H9 (cell line): ENCODE measurements around the gene PNMA8A. TPM values are rescaled to one million over a fixed set of nuclear protein-coding genes. Genes with fewer than 3 reads are reported as not detected.

Source experiments
- DNase-seq: peaks from one replicate; pipeline ENCODE4 v3.0.0-alpha.2; 2017
- H2AFZ ChIP-seq: one replicate; pipeline ENCODE4 v1.6.1; 2013; ENCODE audit warnings: mild to moderate bottlenecking, low read length, control low read depth, moderate library complexity
- H2AK5ac ChIP-seq: 2 replicates; pipeline ENCODE4 v1.6.1; 2013; ENCODE audit warnings: low read length, control low read depth, mixed read lengths; ENCODE audit not compliant: insufficient read length
- H2BK120ac ChIP-seq: one replicate; pipeline ENCODE4 v1.6.1; 2013; ENCODE audit warnings: low read depth, mild to moderate bottlenecking, low read length, control low read depth, inconsistent platforms; ENCODE audit not compliant: poor library complexity, severe bottlenecking
- H2BK12ac ChIP-seq: 2 replicates; pipeline ENCODE4 v1.6.1; 2013; ENCODE audit warnings: low read length, control low read depth, mixed read lengths, low read depth; ENCODE audit not compliant: insufficient read length
- H2BK15ac ChIP-seq: 2 replicates; pipeline ENCODE4 v1.6.1; 2013; ENCODE audit warnings: low read depth, low read length, control low read depth
- H2BK20ac ChIP-seq: one replicate; pipeline ENCODE4 v1.6.1; 2013; ENCODE audit warnings: low read depth, mild to moderate bottlenecking, low read length, control low read depth, inconsistent platforms; ENCODE audit not compliant: poor library complexity, severe bottlenecking
- H2BK5ac ChIP-seq: 2 replicates; pipeline ENCODE4 v1.6.1; 2013; ENCODE audit warnings: low read length, control low read depth, mixed read lengths; ENCODE audit not compliant: insufficient read length
- H3K14ac ChIP-seq: 2 replicates; pipeline ENCODE4 v1.6.1; 2013; ENCODE audit warnings: low read length, control low read depth; ENCODE audit not compliant: insufficient read depth
- H3K18ac ChIP-seq: 2 replicates; pipeline ENCODE4 v1.6.1; 2013; ENCODE audit warnings: low read depth, mild to moderate bottlenecking, mixed read lengths, low read length, control low read depth; ENCODE audit not compliant: insufficient read length
- H3K23ac ChIP-seq: 2 replicates; pipeline ENCODE4 v1.6.1; 2013; ENCODE audit warnings: low read length, control low read depth, mixed read lengths, low read depth; ENCODE audit not compliant: insufficient read length
- H3K23me2 ChIP-seq: 2 replicates; pipeline ENCODE4 v1.6.1; 2013; ENCODE audit warnings: low read depth, mild to moderate bottlenecking, mixed read lengths, low read length, control low read depth; ENCODE audit not compliant: insufficient read length, poor library complexity, severe bottlenecking
- H3K27ac ChIP-seq: 2 replicates; pipeline ENCODE4 v1.5.1; 2013; ENCODE audit warnings: low read length, control low read depth, mixed read lengths, low read depth; ENCODE audit not compliant: insufficient read length
- H3K27me3 ChIP-seq: 2 replicates; pipeline ENCODE4 v1.6.1; 2013; ENCODE audit warnings: low read length, control low read depth, inconsistent platforms; ENCODE audit not compliant: insufficient read depth
- H3K4ac ChIP-seq: 2 replicates; pipeline ENCODE4 v1.6.1; 2013; ENCODE audit warnings: low read depth, mild to moderate bottlenecking, control low read depth, inconsistent platforms, low read length, moderate library complexity
- H3K4me1 ChIP-seq: 2 replicates; pipeline ENCODE4 v1.6.1; 2013; ENCODE audit warnings: low read length, control low read depth, inconsistent platforms; ENCODE audit not compliant: insufficient read depth
- H3K4me2 ChIP-seq: 2 replicates; pipeline ENCODE4 v1.6.1; 2013; ENCODE audit warnings: low read length, control low read depth, mixed read lengths; ENCODE audit not compliant: insufficient read length, insufficient read depth
- H3K56ac ChIP-seq: 2 replicates; pipeline ENCODE4 v1.6.1; 2013; ENCODE audit warnings: low read depth, mild to moderate bottlenecking, mixed read lengths, low read length, control low read depth; ENCODE audit not compliant: insufficient read length
- H3K79me1 ChIP-seq: 2 replicates; pipeline ENCODE4 v1.6.1; 2013; ENCODE audit warnings: low read depth, mild to moderate bottlenecking, moderate library complexity, low read length, control low read depth, inconsistent platforms; ENCODE audit not compliant: insufficient read depth, poor library complexity, severe bottlenecking
- H3K79me2 ChIP-seq: 2 replicates; pipeline ENCODE4 v1.6.1; 2013; ENCODE audit warnings: low read length, control low read depth, inconsistent platforms; ENCODE audit not compliant: insufficient read depth
- H3K9ac ChIP-seq: 2 replicates; pipeline ENCODE4 v1.6.1; 2013; ENCODE audit warnings: low read length, control low read depth, mixed read lengths; ENCODE audit not compliant: insufficient read length; ENCODE audit errors: extremely low read depth
- H3K9me3 ChIP-seq: one replicate; pipeline ENCODE4 v1.6.1; 2013; ENCODE audit warnings: low read depth, low read length, inconsistent platforms; ENCODE audit not compliant: control insufficient read depth
- H3T11ph ChIP-seq: one replicate; pipeline ENCODE4 v1.6.1; 2013; ENCODE audit warnings: mild to moderate bottlenecking, low read length, control low read depth, inconsistent platforms
- H4K20me1 ChIP-seq: one replicate; pipeline ENCODE4 v1.6.1; 2013; ENCODE audit not compliant: control insufficient read depth, insufficient read length, insufficient read depth
- H4K5ac ChIP-seq: 2 replicates; pipeline ENCODE4 v1.6.1; 2013; ENCODE audit warnings: low read depth, mild to moderate bottlenecking, mixed read lengths, low read length, control low read depth; ENCODE audit not compliant: insufficient read length
- H4K8ac ChIP-seq: replicated peaks from 2 replicates; pipeline ENCODE4 v1.6.1; 2013; ENCODE audit warnings: low read length, control low read depth, mixed read lengths, low read depth; ENCODE audit not compliant: insufficient read length
- H4K91ac ChIP-seq: 2 replicates; pipeline ENCODE4 v1.6.1; 2013; ENCODE audit warnings: low read depth, mild to moderate bottlenecking, moderate library complexity, mixed read lengths, low read length, control low read depth; ENCODE audit not compliant: insufficient read length
- H3K27ac Mint-ChIP-seq, 3 experiments: 2 replicates in 2 of 3; 3 replicates in 1 of 3; pipeline ENCODE4 v1.8.0; 2020 to 2021; ENCODE audit warnings: mixed read lengths in 3 of 3, mild to moderate bottlenecking in 1 of 3, moderate library complexity in 1 of 3
- H3K27me3 Mint-ChIP-seq: 2 replicates; pipeline ENCODE4 v1.8.0; 2021; ENCODE audit warnings: low read depth, mild to moderate bottlenecking, moderate library complexity, mixed read lengths
- H3K36me3 Mint-ChIP-seq, 3 experiments: 2 replicates in 2 of 3; 3 replicates in 1 of 3; pipeline ENCODE4 v1.8.0; 2020 to 2021; ENCODE audit warnings: low read depth in 3 of 3, mixed read lengths in 3 of 3; ENCODE audit not compliant: insufficient read depth in 1 of 3
- H3K4me1 Mint-ChIP-seq, 2 experiments: 2 replicates each; pipeline ENCODE4 v1.8.0; 2020; ENCODE audit warnings: mixed read lengths in 2 of 2
- H3K4me3 Mint-ChIP-seq, 2 experiments: 2 replicates in 1 of 2; 3 replicates in 1 of 2; pipeline ENCODE4 v1.8.0; 2020 to 2021; ENCODE audit warnings: mild to moderate bottlenecking in 2 of 2, mixed read lengths in 2 of 2, moderate library complexity in 1 of 2
- H3K9me3 Mint-ChIP-seq, 2 experiments: 2 replicates in 1 of 2; 3 replicates in 1 of 2; pipeline ENCODE4 v1.8.0; 2020; ENCODE audit warnings: mild to moderate bottlenecking in 2 of 2, mixed read lengths in 2 of 2, moderate library complexity in 1 of 2
- CTCF ChIP-seq: fragments of 200-600 bp; sonication (generic); conservative IDR thresholded peaks from 3 replicates; pipeline ENCODE4 v1.8.0; 2021; ENCODE audit warnings: antibody characterized with exemption, mild to moderate bottlenecking
- WGBS: extraction: QIAGEN DNeasy Blood & Tissue Kit; methylation state at CpG from one replicate; pipeline ENCODE4 v1.1.7; 2013; ENCODE audit warnings: missing lambda C conversion rate, low lambda C conversion rate, mixed read lengths; ENCODE audit not compliant: insufficient read length; ENCODE audit errors: extremely low coverage; 5-methylcytosine and 5-hydroxymethylcytosine counted together
- total RNA-seq: library from RNA; stranded (reverse); gene quantifications from 2 replicates; pipeline ENCODE4 v1.2.1, GENCODE V29; 2021

The PNMA8A gene
- total RNA-seq, 1 experiment from 2014 or later, result 22.6 TPM

- Histone ChIP-seq H3K23me2 (no peaks in the 10 kb centered on the region), H3K27ac (no peak overlapping the region), H2BK5ac (no peak overlapping the region), H2BK12ac (no peak overlapping the region), H4K5ac (no peak overlapping the region), H2BK20ac (no peak overlapping the region), H4K8ac (no peak overlapping the region), H3K18ac (no peak overlapping the region), H3K79me2 (no peaks in the 10 kb centered on the region), H2AK5ac (no peak overlapping the region), H3K4ac (no peak overlapping the region), H3K4me1 (no peaks in the 10 kb centered on the region), H3K4me2 (no peak overlapping the region), H2BK15ac (no peak overlapping the region), H3K56ac (no peak overlapping the region), H4K91ac (no peak overlapping the region), H2AFZ (no peak overlapping the region), H2BK120ac (no peak overlapping the region), H3K9me3 (no peaks in the 10 kb centered on the region), H3K79me1 (no peaks in the 10 kb centered on the region), H3K9ac (no peak overlapping the region), H3K27me3 (no peaks in the 10 kb centered on the region), H3T11ph (no peak overlapping the region), H4K20me1 (no peaks in the 10 kb centered on the region), H3K14ac (no peak overlapping the region), H3K23ac (no peak overlapping the region)
- Mint-ChIP-seq H3K27ac (no peak overlapping the region), H3K4me3 (no peak overlapping the region), H3K36me3 (no peaks in the 10 kb centered on the region; a peak in 1 of 7 replicates), H3K9me3 (no peaks in the 10 kb centered on the region; a peak in 1 of 5 replicates), H3K4me1 (peaks cover 0 to 4% of the 10 kb centered on the region in 2 experiments; a peak in 1 of 4 replicates), H3K27me3 (peaks cover 2% of the 10 kb centered on the region)
- no peak for TF ChIP-seq CTCF
- DNase-seq, result no peak
- WGBS, result no CpG with 5 or more reads among the region's 2 CpGs
These were observed 11.3 kb downstream of the PNMA8A start for GRCh38 chr19:46460055-46460454.
